ENCODE data around the gene CTNNA3.

DNA sequence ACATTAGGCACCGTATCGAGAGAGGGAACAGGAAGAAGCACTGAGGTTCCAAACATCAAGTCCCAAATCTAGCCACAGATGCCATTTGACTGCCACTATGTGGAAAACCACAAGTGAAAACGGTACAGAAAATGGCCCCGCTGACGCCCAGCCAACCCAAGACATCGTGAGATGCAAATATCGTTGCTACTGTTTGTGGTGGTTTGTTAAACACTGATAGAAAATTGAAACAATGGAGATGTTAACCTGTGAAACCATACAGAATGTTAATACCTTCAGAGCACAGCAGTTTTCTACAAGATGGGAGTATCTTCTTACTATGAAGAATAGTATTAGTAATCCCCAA, 922.5 kb downstream of the CTNNA3 start:
- TF ChIP-seq EP300 (IDR thresholded peaks at IDR 0.05; ENCODE audit: low read depth) (no peak), POLR2A (IDR thresholded peaks at IDR 0.05) (no peak), POLR2AphosphoS5 (IDR thresholded peaks at IDR 0.05) (no peak)
- TF ChIP-seq, protein P1, sequence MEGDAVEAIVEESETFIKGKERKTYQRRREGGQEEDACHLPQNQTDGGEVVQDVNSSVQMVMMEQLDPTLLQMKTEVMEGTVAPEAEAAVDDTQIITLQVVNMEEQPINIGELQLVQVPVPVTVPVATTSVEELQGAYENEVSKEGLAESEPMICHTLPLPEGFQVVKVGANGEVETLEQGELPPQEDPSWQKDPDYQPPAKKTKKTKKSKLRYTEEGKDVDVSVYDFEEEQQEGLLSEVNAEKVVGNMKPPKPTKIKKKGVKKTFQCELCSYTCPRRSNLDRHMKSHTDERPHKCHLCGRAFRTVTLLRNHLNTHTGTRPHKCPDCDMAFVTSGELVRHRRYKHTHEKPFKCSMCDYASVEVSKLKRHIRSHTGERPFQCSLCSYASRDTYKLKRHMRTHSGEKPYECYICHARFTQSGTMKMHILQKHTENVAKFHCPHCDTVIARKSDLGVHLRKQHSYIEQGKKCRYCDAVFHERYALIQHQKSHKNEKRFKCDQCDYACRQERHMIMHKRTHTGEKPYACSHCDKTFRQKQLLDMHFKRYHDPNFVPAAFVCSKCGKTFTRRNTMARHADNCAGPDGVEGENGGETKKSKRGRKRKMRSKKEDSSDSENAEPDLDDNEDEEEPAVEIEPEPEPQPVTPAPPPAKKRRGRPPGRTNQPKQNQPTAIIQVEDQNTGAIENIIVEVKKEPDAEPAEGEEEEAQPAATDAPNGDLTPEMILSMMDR (IDR thresholded peaks at IDR 0.05) = no peak
